ENCODE results near the gene NOS1AP.

Gene NOS1AP

DNA sequence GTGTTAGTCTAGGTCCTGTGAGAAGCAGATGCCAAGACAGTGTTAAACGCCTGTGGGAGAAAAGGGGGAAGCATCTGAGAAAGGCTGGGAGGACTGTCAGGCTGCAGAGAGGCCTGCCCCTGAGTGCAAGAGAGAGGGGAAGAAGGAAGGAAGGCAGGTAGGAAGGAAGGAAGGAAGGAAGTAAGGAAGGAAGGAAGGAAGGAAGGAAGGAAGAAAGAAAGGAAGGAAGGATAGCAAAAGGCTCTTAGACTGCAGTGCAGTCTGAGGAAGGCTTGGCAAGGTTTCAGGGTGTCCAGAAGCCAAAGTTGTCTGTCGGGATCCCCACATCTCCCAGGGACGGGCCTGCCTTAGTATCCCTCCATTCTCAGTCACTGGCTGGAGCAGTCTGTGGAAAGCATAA, 224.5 kb downstream of the NOS1AP start:
- TF ChIP-seq, protein P1, sequence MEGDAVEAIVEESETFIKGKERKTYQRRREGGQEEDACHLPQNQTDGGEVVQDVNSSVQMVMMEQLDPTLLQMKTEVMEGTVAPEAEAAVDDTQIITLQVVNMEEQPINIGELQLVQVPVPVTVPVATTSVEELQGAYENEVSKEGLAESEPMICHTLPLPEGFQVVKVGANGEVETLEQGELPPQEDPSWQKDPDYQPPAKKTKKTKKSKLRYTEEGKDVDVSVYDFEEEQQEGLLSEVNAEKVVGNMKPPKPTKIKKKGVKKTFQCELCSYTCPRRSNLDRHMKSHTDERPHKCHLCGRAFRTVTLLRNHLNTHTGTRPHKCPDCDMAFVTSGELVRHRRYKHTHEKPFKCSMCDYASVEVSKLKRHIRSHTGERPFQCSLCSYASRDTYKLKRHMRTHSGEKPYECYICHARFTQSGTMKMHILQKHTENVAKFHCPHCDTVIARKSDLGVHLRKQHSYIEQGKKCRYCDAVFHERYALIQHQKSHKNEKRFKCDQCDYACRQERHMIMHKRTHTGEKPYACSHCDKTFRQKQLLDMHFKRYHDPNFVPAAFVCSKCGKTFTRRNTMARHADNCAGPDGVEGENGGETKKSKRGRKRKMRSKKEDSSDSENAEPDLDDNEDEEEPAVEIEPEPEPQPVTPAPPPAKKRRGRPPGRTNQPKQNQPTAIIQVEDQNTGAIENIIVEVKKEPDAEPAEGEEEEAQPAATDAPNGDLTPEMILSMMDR (IDR thresholded peaks at IDR 0.05; ENCODE audit: control insufficient read depth, extremely low read depth, insufficient read depth), result no peak
- H3K4me3 ChIP-seq (ENCODE audit: low read depth, low read length), result no peak overlapping the region
- DNase-seq (ENCODE audit: low read depth), result no peak

DNA sequence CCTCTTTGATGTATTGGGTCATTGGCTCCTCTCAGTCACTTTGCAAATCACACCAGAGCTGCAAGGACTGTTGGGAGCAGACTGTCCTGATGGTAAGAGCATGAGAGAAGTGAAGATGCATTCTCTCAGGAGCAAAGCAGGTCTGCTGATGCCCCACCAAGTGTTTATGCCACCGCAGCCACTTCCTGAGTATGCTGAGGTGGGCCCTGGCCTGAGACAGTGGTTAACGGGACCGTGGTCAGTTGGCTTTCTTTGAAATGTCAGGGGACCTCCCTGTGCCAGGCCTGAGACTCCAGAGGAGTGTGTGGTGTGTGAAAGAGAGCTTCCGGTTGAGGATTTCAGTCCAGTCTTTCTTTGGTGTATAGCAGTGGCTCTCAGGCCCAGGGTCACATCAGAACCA, 227.7 kb downstream of the NOS1AP start:
- no peak overlapping the region for H3K4me3 ChIP-seq (ENCODE audit: low read depth, low read length)
- no peak for DNase-seq (ENCODE audit: low read depth)
- TF ChIP-seq, protein P1 (IDR thresholded peaks at IDR 0.05; ENCODE audit: control insufficient read depth, extremely low read depth, insufficient read depth), result no peak

DNA sequence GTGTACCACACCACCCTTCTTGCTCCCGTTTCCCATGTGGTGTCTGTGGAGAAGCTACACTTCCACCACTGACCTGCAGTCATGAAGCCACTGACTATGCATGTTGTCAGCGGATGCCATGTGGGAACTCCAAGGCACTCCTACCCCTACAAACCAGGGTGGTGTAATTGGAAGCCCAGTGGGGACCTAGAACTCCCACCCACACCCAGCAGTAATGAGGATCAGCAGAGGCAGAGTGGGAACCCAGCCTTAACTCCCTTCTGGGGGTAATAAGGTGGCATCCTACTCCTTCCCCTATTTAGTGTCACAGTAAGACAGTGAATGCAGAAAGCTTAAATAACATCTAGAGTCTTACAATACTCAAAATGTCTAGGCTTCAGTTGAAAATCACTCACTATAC, 228.8 kb downstream of the NOS1AP start:
- H3K4me3 ChIP-seq (ENCODE audit: low read depth, low read length), result no peak overlapping the region
- DNase-seq (ENCODE audit: low read depth), result no peak
- TF ChIP-seq, protein P1 (IDR thresholded peaks at IDR 0.05; ENCODE audit: control insufficient read depth, extremely low read depth, insufficient read depth), result no peak

DNA sequence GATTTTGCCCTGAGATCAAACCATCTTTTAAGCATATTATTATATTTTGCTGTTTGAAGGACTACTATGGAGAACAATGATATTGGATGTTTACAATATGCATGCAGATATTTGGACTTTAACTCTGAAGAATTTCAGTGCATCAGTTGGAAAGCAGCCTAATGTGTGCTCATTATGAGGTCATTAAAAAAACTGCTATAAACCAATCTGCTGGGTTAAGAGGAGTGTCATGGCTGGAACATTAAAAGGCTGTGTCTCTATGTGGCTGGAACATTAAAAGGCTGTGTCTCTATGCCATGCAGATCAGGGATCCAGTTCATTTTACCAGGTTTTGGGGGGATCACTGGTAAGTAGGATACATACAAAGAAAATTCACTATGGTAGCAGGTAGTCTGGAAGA, 229.5 kb downstream of the NOS1AP start:
- H3K4me3 ChIP-seq (ENCODE audit: low read depth, low read length), result no peak overlapping the region
- TF ChIP-seq, protein P1 (IDR thresholded peaks at IDR 0.05; ENCODE audit: control insufficient read depth, extremely low read depth, insufficient read depth), result no peak
- DNase-seq (ENCODE audit: low read depth), result no peak

DNA sequence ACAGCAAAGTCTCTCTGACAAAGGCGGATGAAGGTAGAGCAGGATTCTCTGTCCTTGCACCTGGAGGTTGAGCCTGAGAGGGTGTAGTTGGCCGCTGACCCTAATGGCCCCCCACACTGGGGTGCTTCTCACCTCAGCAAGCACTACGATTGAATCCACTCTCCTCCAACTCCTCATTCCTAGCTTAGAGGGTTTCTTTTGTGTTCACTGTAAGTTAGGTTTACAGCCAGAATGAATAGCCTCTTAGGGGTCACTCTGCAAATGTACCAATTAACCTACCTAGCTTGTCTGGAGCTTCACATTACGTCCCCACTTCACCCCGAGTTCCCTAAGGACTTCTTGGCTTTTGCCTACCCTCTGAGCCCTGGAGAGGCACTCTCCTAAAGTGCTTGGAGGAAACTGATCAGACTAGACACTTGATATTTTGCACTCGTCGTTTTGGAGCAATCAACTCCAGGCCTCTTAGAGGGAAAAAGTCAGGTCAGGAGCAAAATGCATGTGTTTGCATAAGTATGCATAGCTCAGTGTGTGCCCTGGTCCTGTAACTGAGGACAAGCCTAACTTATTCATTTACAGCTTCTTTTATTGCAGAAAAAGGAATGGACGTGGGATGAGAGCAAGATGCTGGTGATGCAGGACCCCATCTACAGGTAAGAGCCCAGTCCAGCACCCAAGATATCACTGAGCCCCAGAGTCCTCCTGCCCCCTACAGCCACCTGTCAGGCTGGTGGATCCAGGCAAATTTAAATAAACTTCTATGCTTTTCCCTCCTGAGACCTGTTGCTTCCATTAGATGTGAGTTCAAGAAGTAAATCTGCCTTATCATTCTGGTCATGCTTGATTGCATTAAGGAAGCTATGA, 230.8 kb downstream of the NOS1AP start:
- DNase-seq (ENCODE audit: low read depth), result no peak
- H3K4me3 ChIP-seq (ENCODE audit: low read depth, low read length), result no peak overlapping the region
- TF ChIP-seq, protein P1 (IDR thresholded peaks at IDR 0.05; ENCODE audit: control insufficient read depth, extremely low read depth, insufficient read depth), result no peak

DNA sequence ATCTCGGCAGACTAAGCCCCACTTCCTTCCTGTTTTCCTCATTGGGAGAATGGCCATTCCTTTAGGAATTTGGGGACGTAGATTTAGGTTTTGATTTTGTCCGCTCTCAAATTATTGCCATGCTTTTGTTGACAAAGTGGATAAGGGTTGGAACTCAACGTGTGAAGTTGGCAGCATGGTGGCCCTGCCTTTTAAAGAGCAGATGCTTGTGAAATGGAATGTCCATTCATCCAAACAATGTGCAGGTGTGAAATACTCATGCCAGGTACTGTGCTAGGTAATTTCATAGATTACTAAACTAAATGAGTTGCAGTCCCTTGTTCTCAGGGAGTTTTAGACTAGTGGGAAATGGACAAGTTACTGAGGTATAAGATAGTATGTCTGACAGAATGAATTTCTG, 232.2 kb downstream of the NOS1AP start:
- TF ChIP-seq, protein P1 (IDR thresholded peaks at IDR 0.05; ENCODE audit: control insufficient read depth, extremely low read depth, insufficient read depth), result no peak
- H3K4me3 ChIP-seq (ENCODE audit: low read depth, low read length), result no peak overlapping the region
- DNase-seq (ENCODE audit: low read depth), result no peak
